CD4-positive, alpha-beta T cell treated with Interleukin-17A for 4 hours (primary cell): ENCODE results near the gene ELP4.
"Not testable (repeated sequence)": the region's sequence is repeated elsewhere in the genome, so short reads cannot be mapped to it uniquely, and the experiment has no call there.

Experiments
- DNase-seq: peaks from one replicate; pipeline ENCODE4 v3.0.0-alpha.2; 2020; ENCODE audit warnings: mixed read lengths

ELP4 gene

DNA sequence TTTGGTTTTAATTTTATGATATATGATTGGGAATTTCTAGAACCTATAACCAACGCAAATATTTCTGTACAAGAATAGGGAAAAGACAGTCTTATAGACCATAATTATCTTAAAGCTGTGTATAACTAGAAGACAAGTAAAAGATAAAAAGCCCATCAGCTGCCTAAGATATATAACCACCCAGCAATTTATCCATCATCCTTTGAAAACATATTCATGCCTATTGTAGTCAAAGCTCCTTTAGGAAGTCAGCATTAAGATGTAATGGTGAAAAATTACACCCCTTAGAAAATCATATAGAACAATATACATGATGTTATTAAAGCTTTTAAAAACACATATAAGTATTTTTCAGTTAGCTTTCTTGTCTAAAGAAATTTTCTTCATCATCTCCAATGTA lies 46.4 kb downstream of the ELP4 start:
- DNase-seq = no peak

- no peak for DNase-seq
Observed at GRCh38 chr11:31558001-31558400, 48.4 kb downstream of the ELP4 start.

GRCh38 chr11:31560842-31561476 lies 51.4 kb downstream of the ELP4 start:
- DNase-seq = no peak

DNA sequence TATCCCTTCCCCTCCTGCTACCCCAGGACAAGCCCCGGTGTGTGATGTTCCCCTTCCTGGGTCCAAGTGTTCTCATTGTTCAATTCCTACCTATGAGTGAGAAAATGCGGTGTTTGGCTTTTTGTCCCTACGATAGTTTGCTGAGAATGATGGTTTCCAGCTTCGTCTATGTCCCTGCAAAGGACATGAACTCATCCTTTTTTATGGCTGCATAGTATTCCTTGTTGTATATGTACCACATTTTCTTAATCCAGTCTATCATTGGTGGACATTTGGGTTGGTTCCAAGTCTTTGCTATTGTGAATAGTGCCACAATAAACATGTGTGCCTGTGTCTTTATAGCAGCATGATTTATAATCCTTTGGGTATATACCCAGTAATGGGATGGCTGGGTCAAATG lies 55.0 kb downstream of the ELP4 start:
- not testable (repeated sequence) for DNase-seq

DNA sequence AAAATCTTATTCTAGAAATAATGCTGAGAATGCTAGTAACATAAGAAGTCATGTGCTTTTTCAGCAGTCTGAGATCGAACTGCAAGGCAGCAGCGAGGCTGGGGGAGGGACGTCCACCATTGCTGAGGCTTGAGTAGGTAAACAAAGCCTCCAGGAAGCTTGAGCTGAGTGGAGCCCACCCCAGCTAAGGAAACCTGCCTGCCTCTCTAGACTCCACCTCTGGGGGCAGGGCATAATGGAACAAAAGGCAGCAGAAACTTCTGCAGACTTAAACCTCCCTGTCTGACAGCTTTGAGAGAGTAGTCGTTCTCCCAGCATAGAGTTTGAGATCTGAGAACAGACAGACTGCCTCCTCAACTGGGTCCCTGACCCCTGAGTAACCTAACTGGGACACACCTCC lies 64.6 kb downstream of the ELP4 start:
- DNase-seq = not testable (repeated sequence)

DNA sequence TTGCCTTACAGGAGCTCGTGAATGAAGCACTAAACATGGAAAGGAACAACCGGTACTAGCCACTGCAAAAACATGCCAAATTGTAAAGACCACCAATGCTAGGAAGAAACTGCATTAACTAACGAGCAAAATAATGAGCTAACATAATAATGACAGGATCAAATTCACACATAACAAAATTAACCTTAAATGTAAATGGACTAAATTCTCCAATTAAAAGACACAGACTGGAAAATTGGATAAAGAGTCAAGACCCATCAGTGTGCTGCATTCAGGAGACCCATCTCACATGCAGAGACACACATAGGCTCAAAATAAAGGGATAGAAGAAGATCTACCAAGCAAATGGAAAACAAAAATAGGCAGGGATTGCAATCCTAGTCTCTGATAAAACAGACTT lies 66.2 kb downstream of the ELP4 start:
- DNase-seq = not testable (repeated sequence)

GRCh38 chr11:31579412-31579811 lies 69.8 kb downstream of the ELP4 start:
- DNase-seq = not testable (repeated sequence)

DNA sequence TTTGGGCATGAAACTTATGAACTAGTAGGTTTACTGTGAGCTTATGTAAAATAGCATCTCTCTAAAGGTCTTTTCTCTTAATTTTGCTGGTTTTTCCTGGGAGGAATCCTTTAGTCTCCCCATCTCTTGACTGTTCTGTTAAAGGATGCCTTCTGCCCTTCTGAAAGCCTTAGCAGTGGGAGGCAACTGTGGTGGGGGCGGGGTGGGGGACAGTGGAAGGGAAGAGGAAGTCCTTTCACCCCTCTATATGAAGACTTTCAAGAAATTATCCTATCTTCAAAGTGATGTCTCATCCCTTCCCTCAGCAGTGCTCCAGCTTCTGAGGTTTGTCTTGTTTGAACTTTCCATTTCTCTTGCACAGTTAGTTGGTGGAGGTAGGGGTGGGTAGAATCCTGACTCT lies 73.1 kb downstream of the ELP4 start:
- no peak for DNase-seq

- no peak for DNase-seq
Observed at GRCh38 chr11:31598454-31598853, 88.9 kb downstream of the ELP4 start.

- no peak for DNase-seq
Observed at GRCh38 chr11:31601635-31602282, 92.2 kb downstream of the ELP4 start.

GRCh38 chr11:31606893-31607292 lies 97.3 kb downstream of the ELP4 start:
- DNase-seq = no peak

GRCh38 chr11:31607914-31608313 lies 98.3 kb downstream of the ELP4 start:
- no peak for DNase-seq

DNA sequence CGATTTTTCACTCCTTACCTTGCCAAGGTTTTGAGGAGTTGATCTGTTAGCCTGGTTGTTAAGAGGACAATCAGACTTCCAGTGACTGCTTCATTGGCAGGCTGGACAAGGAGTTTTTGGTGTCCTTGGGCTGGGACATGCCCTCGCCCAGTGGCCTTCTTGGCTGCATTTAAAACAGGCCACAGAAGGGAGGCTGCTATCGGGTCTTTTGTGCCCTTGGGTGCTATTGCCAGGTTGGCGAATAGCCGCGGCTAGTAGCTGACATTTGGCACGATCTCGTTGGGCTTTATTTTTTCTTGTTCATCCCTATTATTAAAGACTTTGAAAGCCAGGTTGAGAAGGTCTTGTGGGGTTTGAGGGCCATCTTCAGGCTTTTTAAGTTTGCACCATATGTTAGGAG lies 99.4 kb downstream of the ELP4 start:
- no peak for DNase-seq

DNA sequence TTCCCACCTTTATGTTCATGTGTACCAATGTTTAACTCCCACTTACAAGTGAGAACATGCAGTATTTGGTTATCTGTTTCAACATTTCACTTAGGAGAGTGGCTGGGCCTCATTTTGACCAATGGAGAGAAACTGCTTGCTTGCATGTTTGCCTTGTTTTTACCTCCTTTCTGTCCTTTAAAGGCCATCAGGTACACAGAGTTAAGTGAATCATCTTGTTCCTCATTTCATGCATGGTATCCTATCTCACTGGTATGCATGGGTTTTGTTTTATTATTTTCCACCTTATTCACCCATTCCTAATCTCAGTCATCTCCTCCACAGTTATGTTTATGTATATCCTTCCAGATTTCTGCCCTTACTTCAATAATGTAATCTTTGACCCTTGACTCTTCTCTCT lies 101.0 kb downstream of the ELP4 start:
- DNase-seq = no peak

GRCh38 chr11:31617246-31617645 lies 107.7 kb downstream of the ELP4 start:
- DNase-seq = no peak

DNA sequence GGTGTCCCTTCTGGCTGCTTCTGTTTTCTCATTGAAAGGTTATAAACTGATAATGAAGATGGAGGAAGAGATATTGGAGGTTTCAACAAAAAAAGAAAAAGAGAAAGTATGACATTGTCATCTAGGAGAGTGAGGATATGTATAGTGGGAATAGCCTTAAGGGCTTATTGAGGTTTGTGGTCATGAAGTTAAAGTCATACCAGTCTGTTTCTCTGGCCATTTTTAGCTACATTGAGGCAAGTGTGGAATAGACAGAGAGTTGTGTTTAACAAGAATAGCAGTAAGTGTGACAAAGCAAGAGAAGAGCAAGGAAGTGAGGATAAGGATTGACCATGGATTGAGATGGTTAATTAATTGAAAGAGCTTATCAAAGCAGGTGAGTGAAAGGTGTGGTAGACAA lies 110.4 kb downstream of the ELP4 start:
- no peak for DNase-seq

- no peak for DNase-seq
Observed at GRCh38 chr11:31620434-31620833, 110.9 kb downstream of the ELP4 start.

- DNase-seq = no peak
Observed at GRCh38 chr11:31625868-31626267, 116.3 kb downstream of the ELP4 start.

DNA sequence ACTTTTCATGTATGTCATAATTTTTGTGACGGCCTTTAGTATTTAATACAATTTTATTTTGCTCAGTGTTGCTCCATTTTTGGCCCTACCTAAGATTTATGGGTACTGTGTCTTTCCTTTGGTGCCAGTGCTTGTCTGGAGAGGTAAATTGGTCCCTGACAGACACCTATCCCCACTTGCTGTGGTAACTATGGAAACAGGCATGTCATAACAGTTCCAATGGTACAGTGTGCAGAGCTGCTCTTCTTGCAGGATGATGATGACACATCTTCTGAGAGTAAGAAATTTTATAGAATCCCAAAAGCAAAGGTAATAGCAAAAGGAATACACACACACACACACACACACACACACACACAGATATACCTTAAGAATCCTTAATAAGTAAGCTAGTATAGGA lies 118.5 kb downstream of the ELP4 start:
- DNase-seq = no peak

GRCh38 chr11:31636983-31637382 lies 127.4 kb downstream of the ELP4 start:
- DNase-seq = no peak

DNA sequence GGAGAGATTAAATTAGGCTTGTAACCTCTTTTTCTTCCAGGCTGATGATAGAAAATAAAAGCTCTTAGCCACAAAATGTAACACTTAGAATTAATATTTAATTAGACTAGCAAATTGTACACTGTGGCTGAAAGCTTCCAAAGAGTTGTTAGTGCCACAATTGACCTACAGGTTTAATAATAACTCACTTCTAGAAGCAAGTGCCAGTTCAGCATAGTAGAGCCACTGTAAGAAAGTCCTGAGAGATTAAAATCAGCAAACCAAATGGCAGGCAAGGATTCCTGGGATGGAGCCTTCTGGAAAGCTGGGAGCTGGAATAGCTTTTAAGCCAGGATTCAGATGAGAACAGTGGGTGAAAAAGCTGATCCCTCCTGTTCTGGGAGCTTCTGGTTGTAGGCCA lies 131.0 kb downstream of the ELP4 start:
- DNase-seq = no peak

- no peak for DNase-seq
Observed at GRCh38 chr11:31641477-31642062, 132.0 kb downstream of the ELP4 start.

GRCh38 chr11:31643857-31644256 lies 134.3 kb downstream of the ELP4 start:
- no peak for DNase-seq

DNA sequence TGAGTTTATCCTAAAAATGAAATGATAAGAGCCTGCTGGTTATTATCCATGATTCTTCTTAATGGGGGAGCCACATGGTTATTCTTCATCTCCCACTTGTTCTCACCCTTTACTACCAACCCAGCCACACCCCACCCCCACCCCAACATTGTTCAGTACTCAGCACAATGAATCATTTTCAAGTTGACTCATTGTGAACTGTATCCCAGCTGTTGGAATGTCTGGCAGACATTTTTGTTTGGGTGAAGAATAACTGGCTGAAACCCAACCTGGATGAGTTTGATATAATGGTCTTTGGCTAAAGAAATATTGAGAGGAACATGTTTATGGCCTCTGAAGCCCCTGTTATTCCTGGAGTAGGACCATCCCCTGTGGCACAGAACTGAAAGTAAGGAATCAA lies 136.2 kb downstream of the ELP4 start:
- DNase-seq = no peak

DNA sequence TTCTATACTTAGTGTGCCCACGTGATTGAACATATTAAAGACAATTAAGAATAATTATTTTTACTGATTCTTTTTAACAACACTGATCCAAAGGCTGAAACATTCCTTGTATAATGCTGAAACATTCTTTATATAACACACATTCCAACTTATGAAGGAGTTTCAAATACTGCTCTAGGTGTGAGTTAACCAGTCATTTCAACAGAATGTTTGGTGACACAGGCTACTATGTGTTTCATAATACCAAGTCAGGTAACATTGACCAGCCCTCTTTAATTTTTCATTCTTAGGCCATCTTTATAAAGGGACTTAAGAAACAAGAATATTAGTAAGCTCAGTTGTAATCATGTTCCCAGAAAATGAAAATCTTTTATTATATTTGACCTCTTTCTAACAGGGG lies 136.6 kb downstream of the ELP4 start:
- no peak for DNase-seq
